Activated T-cell treated with anti-CD3 and anti-CD28 coated beads, Interleukin-2, amount 50 U/mL, for 4 hours (primary cell): Measurements from ENCODE around the gene ZMYND8. TPM values are rescaled to one million over a fixed set of nuclear protein-coding genes. Genes with fewer than 3 reads are reported as not detected.

Experiments used
- ATAC-seq, 2 donors: fragments of 200-7000 bp; cut with Tn5 transposase; one replicate each; pipeline ENCODE4 v1.10.0; 2021
- DNase-seq: peaks from one replicate; pipeline ENCODE4 v3.0.0-alpha.2; 2020
- H3K27me3 Mint-ChIP-seq: one replicate; pipeline ENCODE4 v1.8.0; 2021; ENCODE audit warnings: low read depth, mixed read lengths
- H3K36me3 Mint-ChIP-seq: one replicate; pipeline ENCODE4 v1.8.0; 2022; ENCODE audit warnings: mixed read lengths; ENCODE audit not compliant: insufficient read depth
- H3K4me1 Mint-ChIP-seq: one replicate; pipeline ENCODE4 v1.8.0; 2021; ENCODE audit warnings: low read depth, mixed read lengths
- H3K4me3 Mint-ChIP-seq: one replicate; pipeline ENCODE4 v1.8.0; 2021; ENCODE audit warnings: mild to moderate bottlenecking, moderate library complexity, mixed read lengths
- H3K9me3 Mint-ChIP-seq: one replicate; pipeline ENCODE4 v1.8.0; 2021; ENCODE audit warnings: mixed read lengths
- total RNA-seq, 3 donors: library from RNA; stranded (reverse); gene quantifications; one replicate each; pipeline ENCODE4 v1.2.1, GENCODE V29; 2021

Gene ZMYND8
- total RNA-seq, 3 donors from 2014 or later: 15.6 to 18.7 (median 17.5) TPM

GRCh38 chr20:47353239-47353691 lies 3.2 kb downstream of the ZMYND8 start:
- Mint-ChIP-seq H3K9me3 (no peaks in the 10 kb centered on the region), H3K27me3 (no peaks in the 10 kb centered on the region), H3K4me1 (peaks cover 33% of the 10 kb centered on the region), H3K36me3 (peaks cover 3% of the 10 kb centered on the region), H3K4me3 (no peak overlapping the region)
- no peak for DNase-seq
- no peak for ATAC-seq

GRCh38 chr20:47352332-47353238 lies 3.9 kb downstream of the ZMYND8 start:
- Mint-ChIP-seq H3K27me3 (no peaks in the 10 kb centered on the region), H3K4me3 (peak overlapping the region; percentile 60), H3K9me3 (no peaks in the 10 kb centered on the region), H3K4me1 (peaks cover 32% of the 10 kb centered on the region), H3K36me3 (peaks cover 3% of the 10 kb centered on the region)
- no peak for ATAC-seq
- DNase-seq: no peak

- Mint-ChIP-seq H3K4me1 (peaks cover 35% of the 10 kb centered on the region), H3K27me3 (no peaks in the 10 kb centered on the region), H3K9me3 (no peaks in the 10 kb centered on the region), H3K4me3 (peak overlapping the region; percentile 60), H3K36me3 (peaks cover 5% of the 10 kb centered on the region)
- ATAC-seq (no peak), DNase-seq (no peak)
Observed at GRCh38 chr20:47351643-47352331, 4.7 kb downstream of the ZMYND8 start.

- Mint-ChIP-seq H3K27me3 (no peaks in the 10 kb centered on the region), H3K4me3 (no peak overlapping the region), H3K4me1 (peaks cover 36% of the 10 kb centered on the region), H3K9me3 (no peaks in the 10 kb centered on the region), H3K36me3 (peaks cover 11% of the 10 kb centered on the region)
- ATAC-seq: no peak
- DNase-seq: no peak
Observed at GRCh38 chr20:47350691-47351545, 5.6 kb downstream of the ZMYND8 start.

GRCh38 chr20:47350181-47350550 lies 6.3 kb downstream of the ZMYND8 start:
- Mint-ChIP-seq H3K27me3 (no peaks in the 10 kb centered on the region), H3K4me3 (no peak overlapping the region), H3K4me1 (peaks cover 32% of the 10 kb centered on the region), H3K36me3 (peaks cover 12% of the 10 kb centered on the region), H3K9me3 (no peaks in the 10 kb centered on the region)
- ATAC-seq (no peak), DNase-seq (no peak)

- ATAC-seq (peak in 1 of 2 donors; percentile 33), DNase-seq (no peak)
Observed at GRCh38 chr20:47349365-47350180, 6.9 kb downstream of the ZMYND8 start.

GRCh38 chr20:47348539-47349142 lies 7.9 kb downstream of the ZMYND8 start:
- H3K27me3 Mint-ChIP-seq: no peaks in the 10 kb centered on the region
- H3K4me1 Mint-ChIP-seq: peaks cover 31% of the 10 kb centered on the region
- no peaks in the 10 kb centered on the region for H3K9me3 Mint-ChIP-seq
- peaks cover 18% of the 10 kb centered on the region for H3K36me3 Mint-ChIP-seq
- ATAC-seq (no peak), DNase-seq (no peak)
- H3K4me3 Mint-ChIP-seq: no peak overlapping the region

More at GRCh38 chr20:47349365-47350180, 6.9 kb downstream of the ZMYND8 start:
- Mint-ChIP-seq H3K27me3 (no peaks in the 10 kb centered on the region), H3K4me3 (no peak overlapping the region), H3K9me3 (no peaks in the 10 kb centered on the region), H3K4me1 (peaks cover 28% of the 10 kb centered on the region), H3K36me3 (peaks cover 16% of the 10 kb centered on the region)

GRCh38 chr20:47347661-47348435 lies 8.7 kb downstream of the ZMYND8 start:
- DNase-seq (no peak), ATAC-seq (no peak)
- no peaks in the 10 kb centered on the region for H3K27me3 Mint-ChIP-seq
- H3K4me1 Mint-ChIP-seq: peaks cover 31% of the 10 kb centered on the region
- peaks cover 20% of the 10 kb centered on the region for H3K36me3 Mint-ChIP-seq
- H3K9me3 Mint-ChIP-seq: no peaks in the 10 kb centered on the region
- no peak overlapping the region for H3K4me3 Mint-ChIP-seq

- H3K27me3 Mint-ChIP-seq: no peaks in the 10 kb centered on the region
- H3K9me3 Mint-ChIP-seq: no peaks in the 10 kb centered on the region
- peak; percentile 36 to 46 for ATAC-seq
- peaks cover 33% of the 10 kb centered on the region for H3K4me1 Mint-ChIP-seq
- DNase-seq: no peak
- peaks cover 17% of the 10 kb centered on the region for H3K36me3 Mint-ChIP-seq
- H3K4me3 Mint-ChIP-seq: no peak overlapping the region
Observed at GRCh38 chr20:47346172-47346571, 10.3 kb downstream of the ZMYND8 start.

- H3K4me1 Mint-ChIP-seq: peaks cover 33% of the 10 kb centered on the region
- H3K36me3 Mint-ChIP-seq: peaks cover 20% of the 10 kb centered on the region
- H3K27me3 Mint-ChIP-seq: no peaks in the 10 kb centered on the region
- no peaks in the 10 kb centered on the region for H3K9me3 Mint-ChIP-seq
- ATAC-seq (no peak), DNase-seq (no peak)
- no peak overlapping the region for H3K4me3 Mint-ChIP-seq
Observed at GRCh38 chr20:47345214-47345613, 11.3 kb downstream of the ZMYND8 start.

- no peak for DNase-seq
- Mint-ChIP-seq H3K27me3 (no peaks in the 10 kb centered on the region), H3K9me3 (no peaks in the 10 kb centered on the region), H3K4me1 (peaks cover 32% of the 10 kb centered on the region), H3K4me3 (no peak overlapping the region), H3K36me3 (peaks cover 24% of the 10 kb centered on the region)
- ATAC-seq: no peak
Observed at GRCh38 chr20:47343007-47343472, 13.5 kb downstream of the ZMYND8 start.

- Mint-ChIP-seq H3K27me3 (no peaks in the 10 kb centered on the region), H3K4me3 (no peak overlapping the region), H3K4me1 (peaks cover 20% of the 10 kb centered on the region), H3K9me3 (no peaks in the 10 kb centered on the region), H3K36me3 (peaks cover 8% of the 10 kb centered on the region)
- no peak for DNase-seq
- ATAC-seq: no peak
Observed at GRCh38 chr20:47338131-47338628, 18.3 kb downstream of the ZMYND8 start.
